ENCODE measurements around the gene IGF2BP1. TPM values are rescaled to one million over a fixed set of nuclear protein-coding genes. Genes with fewer than 3 reads are reported as not detected.

IGF2BP1 gene
- polyA plus RNA-seq, 1 of the 3 experiments (the other 2 are of a cell fraction), result 0.05 TPM

DNA sequence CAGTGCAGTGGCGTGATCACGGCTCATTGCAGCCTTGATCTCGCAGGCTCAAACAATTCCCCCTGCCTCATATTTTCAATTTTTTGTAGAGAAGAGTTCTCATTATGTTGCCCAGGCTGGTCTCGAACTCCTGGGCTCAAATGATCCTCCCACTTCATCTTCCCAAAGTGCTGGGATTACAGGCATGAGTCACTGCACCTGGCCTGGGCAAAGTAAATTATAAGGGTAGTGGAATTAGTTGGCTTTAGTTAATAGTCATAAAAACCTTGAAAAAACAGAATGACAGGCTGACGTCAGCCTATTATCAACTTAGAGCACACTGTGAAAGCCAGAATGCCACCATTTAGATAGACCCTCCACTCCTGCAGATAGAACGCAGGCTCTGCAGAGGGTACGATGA lies 91.9 kb downstream of the IGF2BP1 start:
- CTCF ChIA-PET, result interaction anchor here (0.6 kb wide), 1 partner anchor 690 kb away, joined by 3 read pairs; no protein-coding TSS in a partner anchor
- H3K9me2 ChIP-seq, result no peaks in the 10 kb centered on the region

More for the DNA sequence above, 91.9 kb downstream of the IGF2BP1 start:
- peaks cover 80% of the 10 kb centered on the region for H3K27me3 ChIP-seq (ENCODE audit: insufficient read depth)
- no peaks in the 10 kb centered on the region for H4K20me1 ChIP-seq (ENCODE audit: insufficient read depth)
- no peaks in the 10 kb centered on the region for H3K36me3 ChIP-seq (replicated peaks in 1 of 2; ENCODE audit: control insufficient read depth in 1 of 2, insufficient read depth in 2 of 2, low read length in 1 of 2)
- TF ChIP-seq FOSL2 (IDR thresholded peaks at IDR 0.05; ENCODE audit: borderline replicate concordance, low read depth), result no peak
- TF ChIP-seq SMC3 (IDR thresholded peaks at IDR 0.05; ENCODE audit: low read depth, low read length), result no peak
- TF ChIP-seq REST (IDR thresholded peaks at IDR 0.05; ENCODE audit: low read depth, low read length), result no peak
- TF ChIP-seq CHD2 (IDR thresholded peaks at IDR 0.05; ENCODE audit: low read length, partially characterized antibody), result no peak
- no peak for TF ChIP-seq EZH2phosphoT487 (IDR thresholded peaks at IDR 0.05; ENCODE audit: borderline replicate concordance, low read depth)
- TF ChIP-seq TAF1 (IDR thresholded peaks at IDR 0.05; ENCODE audit: borderline replicate concordance, low read depth, low read length), result no peak
- TF ChIP-seq GATA2 (CRISPR knock-in tag; IDR thresholded peaks at IDR 0.05), result no peak
- no peak for TF ChIP-seq USF1 (IDR thresholded peaks at IDR 0.05; ENCODE audit: borderline replicate concordance, low read depth)
- TF ChIP-seq TCF12 (IDR thresholded peaks at IDR 0.05), result no peak
- TF ChIP-seq RAD21 (IDR thresholded peaks at IDR 0.05; ENCODE audit: low read length), result no peak
- TF ChIP-seq ELF1 (IDR thresholded peaks at IDR 0.05), result no peak
- no peak for TF ChIP-seq RFX5 (IDR thresholded peaks at IDR 0.05; ENCODE audit: low read length)
- no peaks in the 10 kb centered on the region for H3F3A ChIP-seq (replicated peaks; ENCODE audit: insufficient read depth)
- no peak overlapping the region for H2AFZ ChIP-seq (ENCODE audit: low read depth)
- no peak overlapping the region for H3K27ac ChIP-seq (ENCODE audit: low read depth in 2 of 2, low read length in 1 of 2)
- POLR2A ChIA-PET, result no interaction called here
- DNase-seq, result no peak
- H3K4me1 ChIP-seq (ENCODE audit: control insufficient read depth in 1 of 2, insufficient read depth in 2 of 2, low read depth in 1 of 2, low read length in 1 of 2), result no peaks in the 10 kb centered on the region
- no peak overlapping the region for H3K4me2 ChIP-seq
- H3K4me3 ChIP-seq (ENCODE audit: low read depth in 2 of 2, low read length in 1 of 2), result no peak overlapping the region
- H3K9ac ChIP-seq, result no peak overlapping the region
- no peaks in the 10 kb centered on the region for H3K9me3 ChIP-seq
- H3K79me2 ChIP-seq (ENCODE audit: insufficient read depth), result no peaks in the 10 kb centered on the region
- 21% methylated on average over 7 of the region's 7 CpGs for WGBS (ENCODE audit: low lambda C conversion rate)

Measured in SK-N-SH (cell line).